OCI-LY7 (cell line): ENCODE results near the gene NRP1. TPM values are rescaled to one million over a fixed set of nuclear protein-coding genes. Genes with fewer than 3 reads are reported as not detected.

ENCODE experiments used
- BruUV-seq: library from RNA; stranded (reverse); fragments of 400-500 nt; replicated peaks from 2 replicates; lab custom pipeline; 2021; lab: Mats Ljungman, UMichigan
- CTCF ChIA-PET: fragments of 300-600 bp; sonication (Branson Sonifier 250); formaldehyde crosslinking; loops from one replicate; lab custom pipeline; 2022; ENCODE audit warnings: antibody characterized with exemption; ENCODE audit not compliant: unreplicated experiment; lab: Charles Lee
- POLR2A ChIA-PET: fragments of 300-600 bp; sonication (Branson Sonifier 250); formaldehyde crosslinking; loops from one replicate; lab custom pipeline; 2022; ENCODE audit warnings: antibody characterized with exemption; lab: Charles Lee
- DNase-seq: peaks from one replicate; pipeline ENCODE4 v3.0.0-alpha.2; 2015; ENCODE audit warnings: low spot score
- H2AFZ ChIP-seq: fragments of 200-600 bp; sonication (generic), shearing (Covaris generic); 2 replicates; pipeline ENCODE4 v1.6.1; 2014; ENCODE audit warnings: mild to moderate bottlenecking, antibody characterized with exemption, low read length, moderate library complexity
- H3K27ac ChIP-seq: fragments of 200-600 bp; sonication (generic); 2 replicates; pipeline ENCODE4 v1.5.1; 2014; ENCODE audit warnings: mixed run types, low read depth, mild to moderate bottlenecking, moderate library complexity, low read length, inconsistent platforms; ENCODE audit not compliant: poor library complexity, severe bottlenecking
- H3K36me3 ChIP-seq: fragments of 200-600 bp; sonication (generic); 2 replicates; pipeline ENCODE4 v1.6.1; 2014; ENCODE audit warnings: mild to moderate bottlenecking, antibody characterized with exemption, low read length, moderate library complexity, mixed read lengths; ENCODE audit not compliant: insufficient read depth
- H3K4me1 ChIP-seq: fragments of 200-600 bp; sonication (generic); 2 replicates; pipeline ENCODE4 v1.5.1; 2014; ENCODE audit warnings: mild to moderate bottlenecking, low read length; ENCODE audit not compliant: insufficient read depth, poor library complexity, severe bottlenecking
- H3K4me2 ChIP-seq: fragments of 200-600 bp; sonication (generic); 2 replicates; pipeline ENCODE4 v1.6.1; 2014; ENCODE audit warnings: mild to moderate bottlenecking, low read length
- H3K4me3 ChIP-seq: fragments of 200-600 bp; sonication (generic); 2 replicates; pipeline ENCODE4 v1.5.1; 2014; ENCODE audit warnings: mild to moderate bottlenecking, low read depth, low read length; ENCODE audit not compliant: poor library complexity, severe bottlenecking
- H3K79me2 ChIP-seq: fragments of 200-600 bp; sonication (generic); 2 replicates; pipeline ENCODE4 v1.6.1; 2016; ENCODE audit warnings: low read depth, mild to moderate bottlenecking, low read length, moderate library complexity, mixed read lengths; ENCODE audit not compliant: insufficient read depth
- H3K9me2 ChIP-seq: fragments of 200-600 bp; sonication (generic); 2 replicates; pipeline ENCODE4 v1.6.1; 2016; ENCODE audit warnings: mild to moderate bottlenecking, low read length, mixed read lengths; ENCODE audit not compliant: insufficient read depth
- H3K9me3 ChIP-seq: fragments of 200-600 bp; sonication (generic); 2 replicates; pipeline ENCODE4 v1.6.1; 2014; ENCODE audit warnings: mild to moderate bottlenecking, mixed run types, low read length, mixed read lengths
- H4K20me1 ChIP-seq: fragments of 200-600 bp; sonication (generic); 2 replicates; pipeline ENCODE4 v1.6.1; 2014; ENCODE audit warnings: mild to moderate bottlenecking, antibody characterized with exemption, low read length, moderate library complexity, mixed read lengths; ENCODE audit not compliant: insufficient read depth
- EZH2phosphoT487 ChIP-seq: fragments of 200-600 bp; sonication (generic); IDR thresholded peaks from 2 replicates; pipeline ENCODE4 v1.6.1; 2018; ENCODE audit warnings: low read depth, borderline replicate concordance, mild to moderate bottlenecking, mixed run types, antibody characterized with exemption, low read length, moderate library complexity, mixed read lengths
- intact Hi-C: fragments of 100-400 bp; cut with micrococcal nuclease; formaldehyde crosslinking; loops from one replicate; pipeline ENCODE4 v1.10.0; 2022; ENCODE audit not compliant: unreplicated experiment
- total RNA-seq, 2 experiments: library from RNA; depleted of rRNA in 1 of 2; stranded (reverse); fragments of >200 nt in 1 of 2; shearing (Covaris generic) in 1 of 2; gene quantifications; 2 replicates each; pipeline ENCODE4 v1.2.3, GENCODE V29; 2014 to 2022
- TF ChIP-seq, protein P1 (sequence below): fragments of 200-600 bp; sonication (generic); conservative IDR thresholded peaks from 2 replicates; pipeline ENCODE4 v1.5.1; 2014; ENCODE audit warnings: mild to moderate bottlenecking, antibody characterized with exemption, low read length, moderate library complexity, mixed read lengths

Gene NRP1
- total RNA-seq, 2 experiments from 2014 or later, result not detected

DNA sequence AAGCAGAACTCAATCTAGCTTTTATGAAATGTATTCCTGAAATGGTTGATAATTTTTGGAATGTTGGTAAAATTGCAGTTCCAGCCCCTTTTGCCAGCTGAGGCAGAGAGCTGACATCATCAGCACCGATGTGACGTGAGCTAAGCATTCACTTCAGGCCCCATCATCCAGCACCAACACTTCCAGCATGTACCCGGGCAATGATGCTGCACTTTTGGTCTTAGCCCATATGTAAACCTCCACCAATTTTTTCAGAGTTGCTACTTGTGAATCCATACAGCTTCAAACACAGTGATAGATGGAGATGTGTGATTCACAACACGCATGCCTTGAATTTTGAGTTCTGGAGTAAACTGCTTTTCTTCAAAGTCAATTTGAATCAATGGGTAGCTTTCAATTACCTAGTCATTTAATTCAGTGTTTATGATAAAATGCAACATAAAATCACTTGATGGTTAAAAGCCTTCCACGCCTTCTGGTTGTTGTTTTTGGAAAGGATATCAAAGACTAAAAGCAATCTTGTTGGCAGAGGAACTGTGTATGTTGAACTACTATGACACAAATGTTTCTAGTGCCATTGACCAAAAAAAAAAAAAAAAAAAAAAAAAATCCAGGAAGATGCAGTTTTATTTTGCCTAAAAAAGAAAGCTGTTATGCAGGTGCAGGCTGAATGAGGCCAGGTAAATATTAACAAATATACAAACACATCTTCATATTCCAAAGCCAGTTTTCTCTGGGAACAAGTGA lies 73.9 kb downstream of the NRP1 start:
- TF ChIP-seq EZH2phosphoT487, result no peak
- TF ChIP-seq, protein P1, sequence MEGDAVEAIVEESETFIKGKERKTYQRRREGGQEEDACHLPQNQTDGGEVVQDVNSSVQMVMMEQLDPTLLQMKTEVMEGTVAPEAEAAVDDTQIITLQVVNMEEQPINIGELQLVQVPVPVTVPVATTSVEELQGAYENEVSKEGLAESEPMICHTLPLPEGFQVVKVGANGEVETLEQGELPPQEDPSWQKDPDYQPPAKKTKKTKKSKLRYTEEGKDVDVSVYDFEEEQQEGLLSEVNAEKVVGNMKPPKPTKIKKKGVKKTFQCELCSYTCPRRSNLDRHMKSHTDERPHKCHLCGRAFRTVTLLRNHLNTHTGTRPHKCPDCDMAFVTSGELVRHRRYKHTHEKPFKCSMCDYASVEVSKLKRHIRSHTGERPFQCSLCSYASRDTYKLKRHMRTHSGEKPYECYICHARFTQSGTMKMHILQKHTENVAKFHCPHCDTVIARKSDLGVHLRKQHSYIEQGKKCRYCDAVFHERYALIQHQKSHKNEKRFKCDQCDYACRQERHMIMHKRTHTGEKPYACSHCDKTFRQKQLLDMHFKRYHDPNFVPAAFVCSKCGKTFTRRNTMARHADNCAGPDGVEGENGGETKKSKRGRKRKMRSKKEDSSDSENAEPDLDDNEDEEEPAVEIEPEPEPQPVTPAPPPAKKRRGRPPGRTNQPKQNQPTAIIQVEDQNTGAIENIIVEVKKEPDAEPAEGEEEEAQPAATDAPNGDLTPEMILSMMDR, result no peak
- Histone ChIP-seq H3K36me3 (no peaks in the 10 kb centered on the region), H4K20me1 (no peaks in the 10 kb centered on the region), H3K79me2 (no peaks in the 10 kb centered on the region), H3K4me3 (no peak overlapping the region), H3K9me2 (no peaks in the 10 kb centered on the region), H3K9me3 (no peaks in the 10 kb centered on the region), H3K27ac (no peak overlapping the region), H3K4me1 (no peaks in the 10 kb centered on the region), H2AFZ (no peak overlapping the region), H3K4me2 (no peak overlapping the region)
- BruUV-seq, result no TSS peak
- ChIA-PET POLR2A (interaction anchor here (0.5 to 1.0 kb wide), 7 partner anchors 11 to 251 kb away, joined by 3 to 4 read pairs (median 3); no protein-coding TSS in a partner anchor), CTCF (no interaction called here)
- intact Hi-C loops, result no loop called here
- no peak for DNase-seq

- Histone ChIP-seq H4K20me1 (no peaks in the 10 kb centered on the region), H3K27ac (no peak overlapping the region), H3K9me2 (no peaks in the 10 kb centered on the region), H3K79me2 (no peaks in the 10 kb centered on the region), H3K4me2 (no peak overlapping the region), H2AFZ (no peak overlapping the region), H3K36me3 (no peaks in the 10 kb centered on the region), H3K4me1 (no peaks in the 10 kb centered on the region), H3K4me3 (no peak overlapping the region), H3K9me3 (no peaks in the 10 kb centered on the region)
- TF ChIP-seq, protein P1, result no peak
- TF ChIP-seq EZH2phosphoT487, result no peak
- no TSS peak for BruUV-seq
- POLR2A ChIA-PET, result no interaction called here
- no peak for DNase-seq
- CTCF ChIA-PET, result no interaction called here
- intact Hi-C loops, result no loop called here
Measured at GRCh38 chr10:33258967-33259366, 75.5 kb downstream of the NRP1 start.

- Histone ChIP-seq H3K4me3 (no peak overlapping the region), H3K79me2 (no peaks in the 10 kb centered on the region), H2AFZ (no peak overlapping the region), H3K4me1 (no peaks in the 10 kb centered on the region), H3K4me2 (no peak overlapping the region), H3K36me3 (no peaks in the 10 kb centered on the region), H3K9me3 (no peaks in the 10 kb centered on the region), H3K9me2 (no peaks in the 10 kb centered on the region), H3K27ac (no peak overlapping the region), H4K20me1 (no peaks in the 10 kb centered on the region)
- DNase-seq, result no peak
- POLR2A ChIA-PET, result no interaction called here
- BruUV-seq, result no TSS peak
- intact Hi-C loops, result no loop called here
- TF ChIP-seq EZH2phosphoT487, result no peak
- TF ChIP-seq, protein P1, result no peak
- CTCF ChIA-PET, result no interaction called here
Measured at GRCh38 chr10:33257439-33258080, 76.9 kb downstream of the NRP1 start.
